ENCODE measurements around the gene CD8B2.
"Not testable (repeated sequence)": the region's sequence is repeated elsewhere in the genome, so short reads cannot be mapped to it uniquely, and the experiment has no call there.

DNA sequence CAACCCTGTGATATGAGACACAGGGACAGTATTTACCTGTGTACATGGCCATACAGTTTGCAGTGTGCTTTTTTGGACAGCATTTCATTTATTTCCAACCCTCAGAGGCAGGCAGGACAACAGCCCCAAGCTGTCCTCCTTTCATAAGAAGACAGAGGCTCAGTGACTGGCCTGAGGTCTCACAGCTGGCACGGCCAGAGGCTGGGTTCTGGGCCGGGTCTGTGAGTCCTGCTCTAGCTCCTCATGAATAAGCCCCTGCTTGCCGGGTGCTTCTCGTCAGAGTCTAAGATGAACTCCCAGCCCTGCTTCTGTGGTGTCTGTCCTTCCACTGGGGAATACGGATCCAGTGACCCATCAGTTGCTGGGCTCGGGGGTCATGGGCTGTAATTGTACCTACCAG lies 2.5 kb downstream of the CD8B2 start:
- not testable (repeated sequence) for TF ChIP-seq CTCF (IDR thresholded peaks at IDR 0.05; ENCODE audit: low read length); EZH2 (optimal IDR thresholded peaks at IDR 0.05; ENCODE audit: low read depth, low read length)

Data from MM.1S (cell line).